ENCODE results near the gene SORT1. TPM values are rescaled to one million over a fixed set of nuclear protein-coding genes. Genes with fewer than 3 reads are reported as not detected.

The SORT1 gene
- total and polyA plus RNA-seq, 2 of the 13 experiments (the other 11 are each of a cell fraction or from before 2014, with no cell fraction given): 32.4 to 93.0 TPM

DNA sequence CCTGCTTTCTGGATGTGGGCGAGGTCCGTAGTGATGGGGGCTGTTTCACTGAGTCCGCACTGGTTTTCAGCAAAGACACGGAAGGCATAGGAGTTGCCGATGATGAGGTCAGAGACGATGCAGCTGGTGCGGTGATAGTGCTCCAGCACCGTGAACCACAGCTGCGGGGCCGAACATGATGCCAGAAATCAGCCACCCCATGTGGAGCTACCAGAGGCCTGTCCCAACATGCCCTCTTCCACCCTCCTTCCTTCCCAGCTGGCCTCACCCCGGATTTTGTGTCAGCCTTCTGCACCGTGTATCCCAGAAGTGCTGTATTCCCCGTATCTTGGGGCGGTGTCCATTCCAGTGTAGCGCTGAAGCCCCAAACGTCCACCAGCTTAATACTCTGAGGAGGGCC, 100.9 kb downstream of the SORT1 start:
- Histone ChIP-seq H3K36me3 (replicated peaks in 1 of 2; ENCODE audit: control insufficient read depth in 1 of 2, insufficient read depth in 2 of 2, low read length in 2 of 2) (no peaks in the 10 kb centered on the region), H3K9me3 (ENCODE audit: low read length) (no peaks in the 10 kb centered on the region), H3K27me3 (ENCODE audit: control insufficient read depth in 1 of 2, insufficient read depth in 2 of 2, low read length in 2 of 2) (no peaks in the 10 kb centered on the region), H4K20me1 (ENCODE audit: insufficient read depth, low read length) (no peaks in the 10 kb centered on the region), H3K27ac (ENCODE audit: extremely low read length, insufficient read depth, low read length) (no peak overlapping the region), H2AFZ (ENCODE audit: low read length) (no peak overlapping the region), H3K9ac (ENCODE audit: insufficient read depth, low read depth, low read length) (no peak overlapping the region), H3K79me2 (ENCODE audit: insufficient read depth, low read length) (no peaks in the 10 kb centered on the region), H3K4me2 (ENCODE audit: low read depth, low read length) (no peak overlapping the region), H3K4me1 (ENCODE audit: insufficient read depth, low read length) (peaks cover 44% of the 10 kb centered on the region), H3K4me3 (replicated peaks in 1 of 3; ENCODE audit: insufficient read depth in 1 of 3, low read depth in 2 of 3, low read length in 3 of 3) (no peak overlapping the region)
- ATAC-seq (no peak), FAIRE-seq (no peak), DNase-seq (ENCODE audit: low spot score) (no peak)
- in situ Hi-C loops (cut with HindIII; ENCODE audit: extremely low pct_ligation_motif_present, low pct_unique_long_range_greater_than_20kb): no loop called here
- WGBS (ENCODE audit: low lambda C conversion rate): 99% methylated on average over 12 of the region's 16 CpGs
- intact Hi-C loops (cut with micrococcal nuclease; ENCODE audit: unreplicated experiment): no loop called here
- TF ChIP-seq NKX3-1 (CRISPR knock-in tag; IDR thresholded peaks at IDR 0.05): no peak
- TF ChIP-seq MNT (IDR thresholded peaks at IDR 0.05): no peak
- no peak for TF ChIP-seq CHD4 (IDR thresholded peaks at IDR 0.05; ENCODE audit: borderline replicate concordance, low read length)
- TF ChIP-seq MYPOP (CRISPR knock-in tag; IDR thresholded peaks at IDR 0.05): no peak
- no peak for TF ChIP-seq SNRNP70 (IDR thresholded peaks at IDR 0.05; ENCODE audit: low read depth, low read length)
- TF ChIP-seq SMARCC2 (IDR thresholded peaks at IDR 0.05): no peak
- TF ChIP-seq NFYB (CRISPR knock-in tag; IDR thresholded peaks at IDR 0.05): no peak
- TF ChIP-seq ZNF354B (CRISPR knock-in tag; IDR thresholded peaks at IDR 0.05): no peak
- TF ChIP-seq ZNF225 (CRISPR knock-in tag; IDR thresholded peaks at IDR 0.05): no peak
- POLR2A ChIA-PET: interaction anchor here (1.2 to 3.5 kb wide), 4 partner anchors 10 to 101 kb away, joined by 3 to 15 read pairs (median 4); partner anchors contain the start of genes MYBPHL, PSRC1 and SORT1
- no TSS peak for BruUV-seq (replicated peaks)
- CTCF ChIA-PET (ENCODE audit: low intra/inter-chr PET ratio, low total read pairs): no interaction called here
